H1 (cell line): ENCODE measurements around the gene TMEM63A. TPM values are rescaled to one million over a fixed set of nuclear protein-coding genes. Genes with fewer than 3 reads are reported as not detected.

Source experiments
- BCL11A ChIP-seq, 2 experiments: IDR thresholded peaks; one replicate each; pipeline ENCODE4 v1.6.1; 2011; ENCODE audit warnings: low read depth in 2 of 2, low read length in 2 of 2, mild to moderate bottlenecking in 2 of 2
- CBX5 ChIP-seq: fragments of 300-800, 300-1000 bp; sonication (generic); IDR thresholded peaks from 2 replicates; pipeline ENCODE4 v1.7.1; 2016; ENCODE audit warnings: antibody characterized with exemption, low read length, low read depth
- CHD7 ChIP-seq: fragments of 300-600 bp; sonication (generic); IDR thresholded peaks from 2 replicates; pipeline ENCODE4 v1.7.1; 2012; ENCODE audit warnings: low read length, moderate library complexity, mild to moderate bottlenecking, inconsistent platforms; ENCODE audit not compliant: insufficient replicate concordance
- CREB1 ChIP-seq: IDR thresholded peaks from 2 replicates; pipeline ENCODE4 v1.6.1; 2012; ENCODE audit warnings: inconsistent platforms
- KDM1A ChIP-seq: fragments of 200-600, 300-600 bp; sonication (generic); IDR thresholded peaks from 2 replicates; pipeline ENCODE4 v1.7.1; 2016; ENCODE audit warnings: mild to moderate bottlenecking, low read length, borderline replicate concordance
- MAX ChIP-seq: IDR thresholded peaks from 2 replicates; pipeline ENCODE4 v1.6.1; 2012; ENCODE audit warnings: inconsistent platforms
- PHF8 ChIP-seq: fragments of 200-600 bp; sonication (generic); conservative IDR thresholded peaks from 2 replicates; pipeline ENCODE4 v1.7.1; 2012; ENCODE audit warnings: low read depth, mild to moderate bottlenecking, inconsistent platforms, low read length, moderate library complexity
- POLR2AphosphoS5 ChIP-seq: IDR thresholded peaks from 2 replicates; pipeline ENCODE4 v1.6.1; 2011; ENCODE audit warnings: low read depth, low read length
- RAD21 ChIP-seq, 2 experiments: IDR thresholded peaks in 1 of 2; conservative IDR thresholded peaks in 1 of 2; 2 replicates each; pipeline ENCODE4 v1.6.1; 2011; ENCODE audit warnings: low read depth in 2 of 2, low read length in 2 of 2, improper control_type of control experiment in 1 of 2, inconsistent platforms in 1 of 2, mild to moderate bottlenecking in 1 of 2, moderate library complexity in 1 of 2
- SIRT6 ChIP-seq: IDR thresholded peaks from one replicate; pipeline ENCODE4 v1.7.1; 2012; ENCODE audit warnings: low read length, inconsistent platforms
- SIX5 ChIP-seq: IDR thresholded peaks from 2 replicates; pipeline ENCODE4 v1.6.1; 2011; ENCODE audit warnings: mild to moderate bottlenecking, low read depth, low read length
- TAF7 ChIP-seq: optimal IDR thresholded peaks from 2 replicates; pipeline ENCODE3; 2011; ENCODE audit warnings: low read depth, mild to moderate bottlenecking, inconsistent platforms, low read length, moderate library complexity, borderline replicate concordance
- polyA plus RNA-seq, 7 experiments: library from polyadenylated mRNA; depleted of rRNA in 3 of 7; stranded (reverse) in 5 of 7; unstranded in 2 of 7; fragments of >200 nt in 5 of 7; fragments of 200-250 nt in 2 of 7; gene quantifications; 1 replicate in 5 of 7; 2 replicates in 1 of 7; 4 replicates in 1 of 7; pipeline versions ENCODE4 v1.2.1 to v1.2.3, GENCODE V29; 2011 to 2013; ENCODE audit warnings: missing spikeins in 2 of 7, mixed read lengths in 2 of 7
- total RNA-seq: library from RNA; stranded (reverse); fragmentation: NEBNext Ultra II Directional; extraction: Animal tissue kit (Norgen Biotek cat#: 25700); gene quantifications from 2 replicates; pipeline ENCODE4 v1.2.1, GENCODE V29; 2021

TMEM63A gene
- total and polyA plus RNA-seq, 2 of the 8 experiments (the other 6 are each of a cell fraction or from before 2014, with no cell fraction given), result 26.1 to 55.4 TPM

- TF ChIP-seq CHD7, result no peak
- TF ChIP-seq KDM1A, result no peak
- TF ChIP-seq CBX5, result no peak
- no peak for TF ChIP-seq SIX5
- no peak for TF ChIP-seq TAF7
- TF ChIP-seq RAD21 (IDR thresholded peaks at IDR 0.05 in 1 of 2, conservative IDR thresholded peaks at IDR 0.05 in 1 of 2; ENCODE audit: low read depth in 2 of 2, low read length in 2 of 2), result no peak
- TF ChIP-seq PHF8, result no peak
- no peak for TF ChIP-seq MAX
- TF ChIP-seq CREB1, result no peak
- TF ChIP-seq SIRT6, result no peak
- no peak for TF ChIP-seq BCL11A (IDR thresholded peaks at IDR 0.05; ENCODE audit: low read depth in 2 of 2, low read length in 2 of 2)
- no peak for TF ChIP-seq POLR2AphosphoS5
Observed at GRCh38 chr1:225866981-225867380, 15.2 kb downstream of the TMEM63A start (continued).
